ENCODE measurements around the gene OSBPL8. TPM values are rescaled to one million over a fixed set of nuclear protein-coding genes. Genes with fewer than 3 reads are reported as not detected.
A peak's percentile ranks its signal among the peaks of the same experiment; 100 is the strongest.

The OSBPL8 gene
- total and polyA plus RNA-seq, 11 donors = 4.5 to 58.7 (median 43.7) TPM

DNA sequence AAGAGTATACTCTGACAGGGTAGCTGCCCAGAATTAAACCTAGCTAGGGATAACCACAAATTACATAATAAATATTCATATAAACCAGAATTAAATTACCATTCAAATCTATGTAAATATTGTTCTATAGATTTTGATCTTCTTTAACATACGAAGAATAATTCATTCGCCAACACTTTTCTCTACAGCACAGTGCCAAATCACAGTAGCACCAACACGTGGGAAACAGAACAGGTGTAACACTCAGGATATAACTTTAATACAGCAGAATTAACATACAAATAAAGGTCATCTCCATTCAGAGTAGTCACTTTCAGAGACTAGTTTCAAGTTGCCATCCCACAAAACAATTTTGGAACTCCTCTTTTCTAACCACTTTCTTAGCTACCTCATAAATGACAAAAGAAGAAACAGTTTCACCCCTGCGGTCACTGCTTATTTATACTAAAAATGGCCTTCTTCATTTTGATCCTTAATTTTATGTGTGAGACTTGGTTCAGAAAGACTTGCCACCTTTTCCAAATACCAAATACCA, 15.7 kb downstream of the OSBPL8 start:
- no peaks in the 10 kb centered on the region for H3K27me3 ChIP-seq
- no peaks in the 10 kb centered on the region for H3K9me3 ChIP-seq
- H3K27ac ChIP-seq = no peak overlapping the region
- H3K4me3 ChIP-seq = no peak overlapping the region
- 83 to 86% (median 83%) methylated on average over 4 of the region's 4 CpGs for WGBS, 4 donors
- ATAC-seq (no peak), DNase-seq (no peak)
- TF ChIP-seq, protein P1, sequence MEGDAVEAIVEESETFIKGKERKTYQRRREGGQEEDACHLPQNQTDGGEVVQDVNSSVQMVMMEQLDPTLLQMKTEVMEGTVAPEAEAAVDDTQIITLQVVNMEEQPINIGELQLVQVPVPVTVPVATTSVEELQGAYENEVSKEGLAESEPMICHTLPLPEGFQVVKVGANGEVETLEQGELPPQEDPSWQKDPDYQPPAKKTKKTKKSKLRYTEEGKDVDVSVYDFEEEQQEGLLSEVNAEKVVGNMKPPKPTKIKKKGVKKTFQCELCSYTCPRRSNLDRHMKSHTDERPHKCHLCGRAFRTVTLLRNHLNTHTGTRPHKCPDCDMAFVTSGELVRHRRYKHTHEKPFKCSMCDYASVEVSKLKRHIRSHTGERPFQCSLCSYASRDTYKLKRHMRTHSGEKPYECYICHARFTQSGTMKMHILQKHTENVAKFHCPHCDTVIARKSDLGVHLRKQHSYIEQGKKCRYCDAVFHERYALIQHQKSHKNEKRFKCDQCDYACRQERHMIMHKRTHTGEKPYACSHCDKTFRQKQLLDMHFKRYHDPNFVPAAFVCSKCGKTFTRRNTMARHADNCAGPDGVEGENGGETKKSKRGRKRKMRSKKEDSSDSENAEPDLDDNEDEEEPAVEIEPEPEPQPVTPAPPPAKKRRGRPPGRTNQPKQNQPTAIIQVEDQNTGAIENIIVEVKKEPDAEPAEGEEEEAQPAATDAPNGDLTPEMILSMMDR (IDR thresholded peaks at IDR 0.05) = no peak
- TF ChIP-seq POLR2A (IDR thresholded peaks at IDR 0.05) = no peak
- intact Hi-C loops (cut with DNase I) = no loop called here
- peaks cover 0 to 62% (median 28%) of the 10 kb centered on the region in 12 donors for H3K4me1 ChIP-seq
- H3K36me3 ChIP-seq = no peaks in the 10 kb centered on the region

DNA sequence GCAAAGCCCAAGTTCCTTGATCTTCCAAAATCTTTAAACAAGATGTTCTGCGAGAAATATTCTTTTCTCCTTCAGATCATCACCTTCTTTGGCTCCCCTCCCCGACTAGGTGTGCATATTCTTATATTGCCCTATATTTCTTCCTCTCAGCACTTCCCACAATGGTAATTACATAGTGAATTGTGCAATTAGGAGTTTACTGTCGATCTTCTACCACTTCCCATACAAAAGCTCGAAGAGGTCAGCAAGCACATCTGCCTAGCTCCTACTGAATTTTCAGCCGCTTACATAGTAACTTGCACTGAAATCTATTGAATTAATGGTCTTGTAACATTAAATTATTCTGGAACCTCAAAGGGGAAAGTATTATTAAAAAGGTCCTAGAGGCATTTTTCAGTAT, 16.7 kb downstream of the OSBPL8 start:
- H3K27ac ChIP-seq = no peak overlapping the region
- peaks cover 0 to 53% (median 20%) of the 10 kb centered on the region in 12 donors for H3K4me1 ChIP-seq
- H3K9me3 ChIP-seq = no peaks in the 10 kb centered on the region
- H3K27me3 ChIP-seq = no peaks in the 10 kb centered on the region
- intact Hi-C loops (cut with DNase I) = no loop called here
- H3K4me3 ChIP-seq = no peak overlapping the region
- ATAC-seq (no peak), DNase-seq (no peak)
- no peaks in the 10 kb centered on the region for H3K36me3 ChIP-seq
- WGBS, 4 donors = 88 to 91% (median 91%) methylated on average over 5 of the region's 5 CpGs
- TF ChIP-seq, protein P1 (IDR thresholded peaks at IDR 0.05) = no peak
- no peak for TF ChIP-seq POLR2A (IDR thresholded peaks at IDR 0.05)

DNA sequence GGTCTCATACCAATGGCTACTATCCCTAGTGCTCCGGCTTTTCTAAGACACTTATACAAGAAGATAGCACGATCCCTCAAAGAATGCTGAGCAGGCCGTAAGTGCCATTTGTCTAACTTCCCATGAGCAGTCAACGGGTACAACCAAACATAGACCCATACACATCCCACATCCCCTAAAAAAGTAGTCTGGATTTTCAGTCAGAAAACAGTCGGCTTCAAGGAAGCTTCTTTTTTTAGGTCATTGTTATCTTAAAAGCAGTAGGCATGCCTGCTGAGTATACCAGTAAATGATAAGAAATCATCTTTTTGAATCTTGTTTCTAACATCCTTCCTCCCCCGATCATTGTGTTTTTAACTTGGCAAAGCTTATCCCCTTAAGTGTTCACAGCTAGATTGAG, 19.8 kb downstream of the OSBPL8 start:
- intact Hi-C loops (cut with DNase I) = no loop called here
- no peak for TF ChIP-seq POLR2A (IDR thresholded peaks at IDR 0.05)
- TF ChIP-seq, protein P1 (IDR thresholded peaks at IDR 0.05) = no peak
- Histone ChIP-seq H3K9me3 (peaks cover 0 to 11% (median 0%) of the 10 kb centered on the region in 12 donors), H3K4me3 (no peak overlapping the region), H3K36me3 (no peaks in the 10 kb centered on the region), H3K27me3 (no peaks in the 10 kb centered on the region), H3K27ac (peak overlapping the region in 1 of 12 donors; percentile 46), H3K4me1 (peaks cover 0 to 28% (median 10%) of the 10 kb centered on the region in 12 donors)
- 26 to 39% (median 32%) methylated on average over 6 of the region's 6 CpGs for WGBS, 4 donors
- ATAC-seq (peak in 1 of 4 donors; percentile 39), DNase-seq (no peak)

DNA sequence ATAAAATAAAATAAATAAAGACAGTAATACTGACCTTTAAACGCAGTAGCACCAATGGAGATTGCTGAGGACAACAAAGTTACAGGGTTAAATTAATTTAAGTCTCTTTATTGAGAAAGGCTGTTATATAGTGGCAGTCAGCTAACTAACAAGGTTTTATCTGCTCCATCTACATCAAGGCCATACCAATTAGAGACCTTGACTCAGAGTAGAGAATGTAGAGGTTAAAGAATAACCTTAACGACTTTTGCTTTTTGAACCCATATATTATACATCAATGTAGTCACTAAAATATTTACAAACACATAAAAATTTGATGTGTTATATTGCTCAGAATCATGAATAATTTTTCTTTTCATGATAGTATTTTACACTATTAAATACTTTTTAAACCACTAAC, 21.6 kb downstream of the OSBPL8 start:
- Histone ChIP-seq H3K36me3 (no peaks in the 10 kb centered on the region), H3K9me3 (peaks cover 0 to 11% (median 0%) of the 10 kb centered on the region in 12 donors), H3K4me3 (no peak overlapping the region), H3K27me3 (no peaks in the 10 kb centered on the region), H3K4me1 (peaks cover 0 to 31% (median 10%) of the 10 kb centered on the region in 12 donors), H3K27ac (no peak overlapping the region)
- TF ChIP-seq POLR2A (IDR thresholded peaks at IDR 0.05) = no peak
- TF ChIP-seq, protein P1 (IDR thresholded peaks at IDR 0.05) = no peak
- no peak for ATAC-seq
- WGBS, 4 donors = 94 to 98% (median 96%) methylated on average over 2 of the region's 2 CpGs
- intact Hi-C loops (cut with DNase I) = no loop called here
- DNase-seq = no peak
